Sigmoid colon (tissue), 4 donors: ENCODE measurements around the gene IRAK1.
A peak's percentile ranks its signal among the peaks of the same experiment; 100 is the strongest.

Experiments
- EP300 ChIP-seq, 4 donors: sonication (generic); formaldehyde crosslinking; IDR thresholded peaks; one replicate each; pipeline ENCODE4 v1.6.1; 2017; ENCODE audit warnings: antibody characterized with exemption in 4 of 4
- POLR2A ChIP-seq, 2 donors: fragments of 450-650 bp; IDR thresholded peaks; one replicate each; pipeline ENCODE4 v1.6.1; 2016; ENCODE audit warnings: antibody characterized with exemption in 2 of 2, mild to moderate bottlenecking in 2 of 2, moderate library complexity in 2 of 2
- POLR2AphosphoS5 ChIP-seq, 4 donors: sonication (generic); formaldehyde crosslinking; IDR thresholded peaks; one replicate each; pipeline ENCODE4 v1.6.1; 2017; ENCODE audit warnings: antibody characterized with exemption in 4 of 4
- TF ChIP-seq, protein P1 (sequence below), 4 experiments: fragments of 450-650 bp in 3 of 4; fragments of 200-600 bp in 1 of 4; IDR thresholded peaks; one replicate each; pipeline ENCODE4 v1.5.1; 2016 to 2019; ENCODE audit warnings: antibody characterized with exemption in 4 of 4, mild to moderate bottlenecking in 3 of 4, moderate library complexity in 2 of 4

DNA sequence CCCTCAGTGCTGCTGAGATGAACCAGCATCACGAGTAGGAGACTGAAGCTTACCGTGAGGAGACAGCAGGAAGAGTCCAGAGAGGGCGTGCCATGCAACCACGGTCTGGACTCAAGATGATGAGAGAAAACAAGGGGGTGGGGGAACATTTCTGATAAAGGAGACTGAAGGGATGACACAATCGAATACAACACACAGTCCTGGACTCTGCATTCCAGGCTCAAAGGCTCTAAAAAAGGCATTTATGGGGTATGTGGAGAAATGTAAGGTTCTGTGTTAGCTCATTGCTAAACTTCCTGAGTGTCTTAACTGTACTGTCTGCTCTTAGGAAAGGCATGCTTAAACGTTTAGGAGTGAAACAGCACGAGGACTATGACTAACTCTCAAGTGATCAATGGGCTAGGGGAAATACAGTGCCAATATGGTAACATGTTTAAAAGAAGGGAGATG lies 20.6 kb upstream of the IRAK1 start:
- TF ChIP-seq, protein P1, sequence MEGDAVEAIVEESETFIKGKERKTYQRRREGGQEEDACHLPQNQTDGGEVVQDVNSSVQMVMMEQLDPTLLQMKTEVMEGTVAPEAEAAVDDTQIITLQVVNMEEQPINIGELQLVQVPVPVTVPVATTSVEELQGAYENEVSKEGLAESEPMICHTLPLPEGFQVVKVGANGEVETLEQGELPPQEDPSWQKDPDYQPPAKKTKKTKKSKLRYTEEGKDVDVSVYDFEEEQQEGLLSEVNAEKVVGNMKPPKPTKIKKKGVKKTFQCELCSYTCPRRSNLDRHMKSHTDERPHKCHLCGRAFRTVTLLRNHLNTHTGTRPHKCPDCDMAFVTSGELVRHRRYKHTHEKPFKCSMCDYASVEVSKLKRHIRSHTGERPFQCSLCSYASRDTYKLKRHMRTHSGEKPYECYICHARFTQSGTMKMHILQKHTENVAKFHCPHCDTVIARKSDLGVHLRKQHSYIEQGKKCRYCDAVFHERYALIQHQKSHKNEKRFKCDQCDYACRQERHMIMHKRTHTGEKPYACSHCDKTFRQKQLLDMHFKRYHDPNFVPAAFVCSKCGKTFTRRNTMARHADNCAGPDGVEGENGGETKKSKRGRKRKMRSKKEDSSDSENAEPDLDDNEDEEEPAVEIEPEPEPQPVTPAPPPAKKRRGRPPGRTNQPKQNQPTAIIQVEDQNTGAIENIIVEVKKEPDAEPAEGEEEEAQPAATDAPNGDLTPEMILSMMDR (IDR thresholded peaks at IDR 0.05) = no peak
- no peak for TF ChIP-seq POLR2A (IDR thresholded peaks at IDR 0.05)
- TF ChIP-seq POLR2AphosphoS5 (IDR thresholded peaks at IDR 0.05) = peak in 1 of 4 donors; percentile 44
- TF ChIP-seq EP300 (IDR thresholded peaks at IDR 0.05) = no peak
